ENCODE measurements around the gene ITPK1. TPM values are rescaled to one million over a fixed set of nuclear protein-coding genes. Genes with fewer than 3 reads are reported as not detected.

The ITPK1 gene
- polyA plus RNA-seq, 4 donors: 26.9 to 36.1 (median 34.2) TPM

DNA sequence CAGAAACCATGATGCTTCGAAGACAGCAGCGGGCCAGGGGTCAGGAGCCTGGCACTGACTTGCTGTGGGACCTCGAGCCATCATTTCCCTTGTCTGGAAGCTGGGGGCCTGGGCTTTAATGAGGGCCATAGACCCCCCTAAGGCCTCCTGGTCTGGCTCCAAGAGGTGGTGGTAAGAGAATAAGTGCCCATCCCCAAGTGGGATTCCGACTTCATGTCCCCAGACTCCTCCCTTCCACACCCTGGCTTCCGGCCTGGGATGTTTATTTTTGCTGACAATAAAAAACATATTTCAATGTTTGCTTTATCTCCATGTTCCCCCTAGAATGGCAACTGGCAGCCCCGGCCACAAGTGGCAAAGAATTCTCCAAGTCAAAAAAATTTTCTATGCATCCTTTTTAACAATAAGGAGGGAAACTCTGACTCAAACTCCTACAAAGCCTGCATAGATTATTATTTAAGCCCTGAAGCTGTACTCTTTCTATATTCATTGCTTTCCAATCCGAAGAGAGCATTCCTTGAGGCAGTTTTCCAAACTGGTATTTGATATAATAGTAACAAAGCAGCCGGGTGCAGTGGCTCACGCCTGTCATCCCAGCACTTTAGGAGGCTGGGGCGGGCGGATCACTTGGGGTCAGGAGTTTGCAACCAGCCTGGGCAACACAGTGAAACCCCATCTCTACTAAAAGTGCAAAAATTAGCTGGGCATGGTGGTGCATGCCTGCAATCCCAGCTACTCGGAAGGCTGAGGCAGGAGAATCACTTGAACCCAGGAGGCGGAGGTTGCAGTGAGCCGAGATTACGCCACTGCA, 84.0 kb downstream of the ITPK1 start:
- no peak for DNase-seq (ENCODE audit: low read depth in 4 of 4, low spot score in 2 of 4)

DNA sequence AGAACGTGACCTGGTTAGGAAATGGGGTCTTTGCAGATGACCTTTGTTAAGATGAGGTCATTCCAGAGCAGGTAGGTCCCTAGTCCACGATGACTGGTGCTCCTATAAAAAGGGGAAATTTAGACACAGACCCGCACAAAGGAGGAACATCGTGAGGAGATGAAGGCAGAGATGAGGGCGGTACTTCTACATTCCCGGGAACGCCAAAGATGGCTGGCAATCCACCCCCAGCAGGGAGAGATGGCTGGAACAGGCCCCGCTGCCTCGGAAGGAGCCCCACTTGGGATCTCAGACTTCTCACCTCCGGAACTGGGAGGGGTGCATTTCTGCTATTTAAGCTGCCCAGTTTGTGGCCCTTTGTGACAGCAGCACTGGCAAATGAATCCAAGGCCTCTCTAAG, 85.0 kb downstream of the ITPK1 start:
- no peak for DNase-seq (ENCODE audit: low read depth in 4 of 4, low spot score in 2 of 4)

DNA sequence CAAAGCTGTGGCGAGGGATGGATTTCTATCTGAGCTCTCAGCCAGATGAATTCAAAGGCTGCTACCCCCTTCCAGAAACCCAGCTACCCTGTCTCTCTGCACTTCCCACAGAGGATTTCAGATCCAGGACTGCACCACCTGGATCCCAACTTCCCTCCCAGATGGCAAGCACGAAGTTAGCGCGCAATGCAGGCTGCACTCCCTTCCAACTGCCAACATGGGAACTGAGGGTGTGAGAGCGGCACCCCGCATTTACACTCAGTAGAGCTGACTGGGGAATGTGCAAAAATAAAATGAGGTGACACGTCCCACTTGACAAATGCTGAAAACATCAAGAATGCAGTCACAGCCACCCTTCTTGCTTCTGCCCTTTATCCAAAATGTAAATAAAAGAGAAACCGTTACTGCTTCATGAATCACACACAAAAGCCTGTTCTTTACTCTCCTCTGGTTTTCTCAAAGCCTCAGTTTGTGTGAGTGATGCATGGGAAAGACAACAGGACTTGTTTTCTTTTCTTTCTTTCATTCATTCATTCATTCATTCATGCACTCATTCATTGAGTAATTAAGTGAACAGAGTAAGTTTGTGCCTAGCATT, 85.7 kb downstream of the ITPK1 start:
- no peak for DNase-seq (ENCODE audit: low read depth in 4 of 4, low spot score in 2 of 4)

DNA sequence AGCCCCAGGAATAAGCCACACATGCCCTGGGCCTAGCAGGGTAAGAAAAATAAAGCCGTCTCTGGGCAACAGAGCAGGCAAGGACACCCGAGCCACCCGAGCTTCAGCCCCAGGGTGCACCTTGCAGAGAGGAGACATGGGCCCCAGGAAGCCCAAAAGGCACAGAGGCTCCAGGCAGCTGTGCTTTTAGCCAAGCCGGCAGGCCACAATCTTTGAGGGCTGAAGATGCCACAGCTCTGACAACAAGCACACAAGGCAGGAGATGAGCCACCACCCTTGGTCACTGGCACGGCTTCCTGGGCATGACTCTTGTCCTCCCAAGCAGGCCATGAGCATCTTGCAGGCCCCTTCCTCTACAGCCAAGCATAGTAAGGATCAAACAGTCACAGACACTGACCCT, 86.3 kb downstream of the ITPK1 start:
- no peak for DNase-seq (ENCODE audit: low read depth in 4 of 4, low spot score in 2 of 4)

DNA sequence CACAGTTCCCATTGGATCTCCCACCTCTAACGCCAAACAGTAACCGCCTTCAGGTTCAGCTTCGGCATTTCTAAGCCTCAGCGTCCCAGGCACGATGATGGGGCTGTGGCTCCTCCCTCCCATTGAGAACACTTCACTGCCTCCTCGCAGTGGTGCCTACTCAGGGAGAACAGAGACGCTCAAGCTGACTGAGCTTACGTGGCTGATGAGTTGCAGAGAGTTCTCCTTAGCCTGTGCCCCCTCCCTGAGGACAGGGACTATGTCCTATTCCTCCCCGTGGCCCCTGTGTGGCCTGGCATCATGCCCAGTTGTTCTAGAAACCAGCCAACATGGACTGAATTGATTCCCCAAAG, 87.0 kb downstream of the ITPK1 start:
- DNase-seq (ENCODE audit: low read depth in 4 of 4, low spot score in 2 of 4): no peak

DNA sequence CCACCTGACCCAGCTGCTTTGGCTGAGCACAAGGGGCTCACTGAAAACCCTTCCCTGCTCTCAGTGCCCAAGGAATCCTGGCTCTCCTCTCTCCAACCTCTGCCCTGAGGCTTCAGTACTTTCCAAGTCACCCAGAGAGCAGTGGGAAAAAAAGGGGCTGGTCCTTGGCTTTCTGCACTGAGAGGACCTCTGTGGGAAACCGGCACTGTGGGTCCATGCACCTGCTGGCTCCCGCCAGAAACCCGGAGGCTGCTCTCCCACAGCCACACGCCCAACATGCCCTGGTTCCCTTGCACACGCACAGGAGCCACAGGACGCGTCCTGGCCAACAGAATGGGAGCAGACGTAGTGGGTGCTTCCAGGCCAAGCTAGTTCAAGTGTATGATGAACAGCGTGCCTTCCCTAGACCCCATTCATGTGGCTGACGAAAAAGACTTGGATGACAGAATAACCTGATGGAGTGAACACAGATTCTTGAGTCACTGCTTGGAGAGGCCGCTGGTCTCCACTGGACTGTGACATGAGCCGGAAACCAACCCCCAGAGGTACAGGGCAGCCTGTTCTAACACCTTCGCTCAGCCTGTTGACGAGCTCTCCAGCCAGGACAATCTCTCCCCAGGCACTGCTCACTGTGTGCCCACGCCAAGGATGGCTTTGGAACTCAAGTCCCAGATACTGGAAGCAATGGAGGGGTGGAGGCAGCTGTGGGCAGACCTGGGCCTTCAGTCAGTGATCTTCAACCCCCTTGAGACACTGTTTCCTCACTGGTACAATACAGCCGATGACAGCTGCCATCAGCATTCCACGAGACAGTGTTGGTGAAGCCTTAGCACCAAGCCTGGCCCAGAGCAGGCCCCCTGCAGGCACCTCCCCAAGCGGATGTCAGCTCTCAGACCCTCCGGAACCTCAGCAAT, 87.7 kb downstream of the ITPK1 start:
- no peak for DNase-seq (ENCODE audit: low read depth in 4 of 4, low spot score in 2 of 4)

DNA sequence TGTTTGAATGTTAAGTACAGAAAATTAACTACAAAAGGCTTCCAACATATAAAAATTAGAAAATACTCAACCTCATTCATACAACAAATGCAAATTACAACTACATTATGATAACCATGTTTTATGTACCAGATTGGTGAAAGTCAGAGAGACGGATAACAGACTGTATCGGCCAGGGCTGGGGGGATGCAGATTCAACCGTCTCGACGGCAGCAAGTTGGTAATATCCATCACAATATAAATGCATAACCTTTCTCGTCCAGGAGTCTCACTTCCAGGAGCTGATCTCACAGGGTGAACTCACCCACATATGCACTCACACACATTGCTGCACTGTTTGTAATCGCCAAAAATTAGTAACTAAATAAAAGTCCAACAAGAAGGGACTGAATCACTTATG, 89.4 kb downstream of the ITPK1 start:
- DNase-seq (ENCODE audit: low read depth in 4 of 4, low spot score in 2 of 4): no peak

DNA sequence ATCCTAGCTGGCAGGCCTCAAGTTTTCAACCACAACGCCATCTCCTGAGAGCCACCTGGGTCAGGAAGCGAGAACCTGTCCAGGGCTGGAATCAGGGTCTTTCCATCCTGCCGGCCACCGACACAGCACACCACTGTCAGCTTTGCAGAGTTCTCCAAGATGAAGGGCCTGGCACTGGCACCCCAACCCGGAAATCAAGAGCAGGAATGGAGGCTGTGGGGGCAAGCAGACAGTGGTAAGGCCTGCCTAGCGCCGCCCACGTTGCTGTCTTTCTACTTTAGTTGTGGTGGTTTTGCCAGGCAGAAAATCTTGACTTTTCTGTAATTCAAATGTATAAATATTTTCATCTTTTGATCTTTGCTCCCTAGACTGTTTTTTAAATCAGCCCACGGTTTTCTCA, 90.7 kb downstream of the ITPK1 start:
- DNase-seq (ENCODE audit: low read depth in 4 of 4, low spot score in 2 of 4): no peak

DNA sequence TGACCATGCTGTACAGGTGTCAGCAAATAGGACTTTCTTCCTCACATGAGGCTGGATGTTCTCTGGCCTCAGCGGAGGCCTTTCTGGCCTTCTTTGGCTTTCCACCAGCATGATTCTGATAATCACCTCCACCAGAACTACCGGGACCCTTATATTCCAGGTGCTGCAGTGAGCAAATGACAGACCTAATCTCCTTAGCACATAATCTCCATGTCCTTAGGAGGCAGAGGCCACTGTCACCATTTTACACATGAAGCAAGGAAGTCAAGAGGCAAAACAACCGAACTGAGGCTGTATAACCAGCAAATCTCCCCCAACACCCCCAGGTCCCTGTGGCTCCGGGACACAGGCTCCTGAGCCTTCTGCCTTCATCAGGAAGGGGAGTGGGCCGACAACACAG, 91.2 kb downstream of the ITPK1 start:
- DNase-seq (ENCODE audit: low read depth in 4 of 4, low spot score in 2 of 4): no peak

DNA sequence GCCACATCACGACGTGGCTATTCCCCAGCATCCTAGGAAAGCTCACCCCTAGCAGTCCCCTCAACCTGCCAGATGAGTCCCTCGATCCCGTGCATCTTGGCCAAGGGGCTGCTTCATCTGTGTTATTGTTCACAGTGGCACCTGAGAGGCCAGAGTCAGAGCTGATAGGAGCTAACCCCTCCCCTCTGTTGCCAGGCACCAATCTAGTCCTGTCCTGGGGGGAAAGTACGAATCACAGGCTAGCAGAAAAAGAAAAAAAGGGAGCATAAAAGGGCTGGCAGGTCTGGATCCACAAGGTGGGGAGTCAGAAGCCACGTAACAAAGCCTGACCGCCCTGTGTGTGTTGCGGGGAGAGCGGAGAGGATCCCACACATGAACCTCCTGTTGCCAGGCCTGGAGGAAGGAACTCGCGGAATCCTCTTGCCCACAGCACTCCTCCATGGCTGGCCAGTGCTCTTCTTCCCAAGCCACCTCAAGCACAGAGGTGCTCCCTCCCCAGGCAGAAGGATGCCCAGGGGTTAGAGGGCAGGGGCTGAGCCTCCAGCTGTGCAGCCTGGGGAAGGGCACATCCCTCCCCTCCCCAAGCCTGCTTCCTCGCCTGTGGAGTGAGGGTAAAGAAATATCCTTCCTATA, 91.8 kb downstream of the ITPK1 start:
- no peak for DNase-seq (ENCODE audit: low read depth in 4 of 4, low spot score in 2 of 4)

DNA sequence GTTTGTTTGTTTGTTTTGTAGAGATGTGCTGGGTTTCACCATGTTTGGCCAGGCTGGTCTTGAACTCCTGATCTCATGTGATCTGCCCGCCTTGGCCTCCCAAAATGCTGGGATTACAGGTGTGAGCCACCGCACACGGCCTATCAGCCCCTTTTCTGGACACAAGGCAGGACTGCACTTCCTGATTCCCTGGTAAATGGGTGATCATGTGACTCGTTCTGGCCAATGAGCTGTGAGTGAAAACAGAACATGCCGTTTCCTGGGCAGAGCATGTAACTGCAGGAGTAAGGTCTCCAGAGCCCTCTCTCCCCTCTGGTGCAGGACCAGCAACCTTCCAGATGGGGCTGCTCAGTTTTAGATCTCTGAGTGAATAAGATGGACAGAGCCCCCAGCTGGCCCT, 92.7 kb downstream of the ITPK1 start:
- DNase-seq (ENCODE audit: low read depth in 4 of 4, low spot score in 2 of 4): no peak

DNA sequence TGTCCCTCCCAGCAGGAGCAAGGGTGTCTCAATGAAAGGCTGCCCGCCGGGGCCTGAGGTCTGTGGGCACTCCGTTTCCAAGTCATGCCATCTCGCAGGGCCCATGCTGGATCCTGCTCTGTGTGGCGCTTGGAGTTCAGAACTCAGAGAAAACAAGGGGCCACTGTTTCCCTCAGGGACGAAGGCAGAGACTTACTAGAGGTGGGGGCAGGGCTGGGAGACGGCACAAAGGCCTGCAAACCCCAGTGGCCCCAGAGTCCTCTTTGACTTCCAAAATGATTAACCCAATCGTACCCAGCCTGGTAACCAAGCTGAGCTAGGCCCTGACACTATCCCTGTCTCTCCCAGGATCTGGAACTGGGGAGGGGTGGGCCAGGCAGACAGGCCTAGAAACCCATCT, 95.8 kb downstream of the ITPK1 start:
- no peak for DNase-seq (ENCODE audit: low read depth in 4 of 4, low spot score in 2 of 4)

DNA sequence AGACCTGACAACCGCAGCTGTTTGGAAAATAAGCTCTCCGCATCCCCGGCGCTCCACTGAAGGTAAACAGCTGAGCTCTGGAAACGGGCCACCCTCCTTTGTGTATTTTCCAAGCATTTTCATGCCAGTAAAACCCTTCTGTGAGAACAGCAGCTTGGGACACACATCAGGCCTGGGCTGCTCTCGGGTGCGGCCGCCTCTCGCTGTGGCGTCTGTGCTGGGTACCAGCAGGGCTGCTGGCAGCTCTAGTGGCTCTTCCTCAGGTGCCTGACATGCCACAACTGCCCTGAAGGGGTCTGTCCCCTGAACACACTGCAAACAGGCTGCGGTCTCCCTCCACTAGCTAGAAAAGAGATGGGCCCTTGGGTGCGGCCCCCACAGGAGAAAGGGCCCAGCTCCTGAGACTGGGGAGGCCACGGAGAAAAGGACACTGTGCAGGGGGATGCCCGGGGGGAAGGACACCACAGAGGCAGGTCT, 96.3 kb downstream of the ITPK1 start:
- no peak for DNase-seq (ENCODE audit: low read depth in 4 of 4, low spot score in 2 of 4)

DNA sequence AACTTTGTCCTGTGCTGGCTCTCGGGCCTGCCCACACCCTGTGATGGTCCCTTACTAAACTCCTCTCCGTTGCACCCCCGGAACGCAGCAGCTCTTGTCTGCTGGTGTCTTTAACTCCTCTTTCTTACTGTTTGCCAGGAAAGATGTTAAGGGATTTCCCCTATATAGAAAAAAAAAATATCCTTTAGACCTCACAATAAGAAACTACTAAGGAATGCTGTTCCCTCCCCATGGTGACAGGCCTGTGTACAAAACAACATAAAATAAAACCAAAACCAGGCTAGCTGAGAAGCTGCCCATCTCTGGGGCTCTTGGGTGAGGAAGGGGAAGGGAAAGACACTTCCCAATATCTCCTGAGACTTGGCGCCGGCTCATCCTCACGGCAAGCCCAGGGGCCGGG, 97.4 kb downstream of the ITPK1 start:
- no peak for DNase-seq (ENCODE audit: low read depth in 4 of 4, low spot score in 2 of 4)

DNA sequence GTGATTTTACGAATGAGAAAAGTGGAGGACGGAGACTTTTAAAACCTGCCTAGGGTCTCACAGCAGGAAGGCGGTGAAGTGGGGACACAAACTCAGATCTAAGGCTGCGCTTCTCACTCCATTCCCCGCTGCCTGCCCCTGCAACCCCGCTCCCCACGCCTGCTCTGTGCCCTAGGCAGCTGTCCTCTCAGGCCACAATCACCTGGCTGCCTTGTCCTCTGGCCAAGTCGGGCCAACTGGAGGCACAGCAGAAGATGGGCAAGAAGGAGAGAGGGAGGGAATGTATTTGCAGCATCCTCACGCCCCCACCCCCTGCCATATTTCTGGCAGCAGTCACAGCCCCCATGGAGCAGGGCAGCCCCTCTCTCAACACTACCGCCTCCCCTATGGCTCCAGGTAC, 97.8 kb downstream of the ITPK1 start:
- no peak for DNase-seq (ENCODE audit: low read depth in 4 of 4, low spot score in 2 of 4)

DNA sequence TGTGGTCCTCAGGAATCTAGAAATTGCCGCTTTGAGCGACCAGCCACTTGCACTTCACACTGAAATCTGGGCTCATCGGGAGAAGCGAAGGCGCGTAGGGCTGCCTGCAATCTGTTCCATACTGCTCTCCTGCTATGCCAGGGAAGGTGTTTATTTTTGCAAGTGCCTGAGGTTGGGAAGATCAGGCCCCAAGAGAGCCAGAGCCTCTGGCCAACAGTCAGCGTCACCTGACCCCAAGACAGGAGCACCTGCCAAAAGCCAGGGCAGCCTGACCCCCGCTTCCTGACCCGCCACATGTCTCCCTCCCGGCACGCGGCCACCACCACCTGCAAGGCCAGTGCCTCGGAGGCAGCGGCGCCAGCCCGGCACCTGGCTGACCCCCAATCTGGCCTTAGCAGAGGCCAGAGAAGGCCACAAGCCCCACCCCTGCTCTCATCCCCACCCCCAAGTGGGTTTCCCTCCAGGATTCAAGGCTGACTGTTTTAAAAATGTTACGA, 98.4 kb downstream of the ITPK1 start:
- DNase-seq (ENCODE audit: low read depth in 4 of 4, low spot score in 2 of 4): no peak

DNA sequence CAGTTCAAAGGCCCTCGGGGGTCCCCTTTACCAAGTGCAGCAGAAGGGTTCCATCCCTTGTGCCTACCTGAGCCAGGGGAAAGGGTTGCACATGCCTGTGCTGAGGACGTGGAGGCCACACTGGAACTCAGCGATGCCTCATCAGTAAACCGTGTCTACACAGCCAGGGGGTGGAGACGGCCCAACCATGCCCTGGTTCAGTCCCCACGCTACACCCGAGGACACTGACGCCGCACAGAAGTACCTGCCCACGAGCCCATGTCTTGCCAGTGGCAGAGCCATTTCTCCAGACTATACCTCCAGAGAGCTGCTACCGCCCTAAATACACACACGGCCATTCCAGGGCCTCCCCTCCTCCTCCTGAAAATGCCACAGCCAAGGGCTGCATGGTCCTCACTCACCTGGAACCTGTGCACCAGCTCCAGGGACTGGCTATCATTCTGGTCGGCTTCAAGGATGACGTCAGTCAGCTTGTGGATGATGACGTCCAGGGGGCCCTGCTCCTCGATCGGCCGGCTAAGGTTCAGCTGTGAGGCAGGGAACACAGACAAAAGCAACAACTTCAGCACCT, 99.4 kb downstream of the ITPK1 start:
- DNase-seq (ENCODE audit: low read depth in 4 of 4, low spot score in 2 of 4): no peak

DNA sequence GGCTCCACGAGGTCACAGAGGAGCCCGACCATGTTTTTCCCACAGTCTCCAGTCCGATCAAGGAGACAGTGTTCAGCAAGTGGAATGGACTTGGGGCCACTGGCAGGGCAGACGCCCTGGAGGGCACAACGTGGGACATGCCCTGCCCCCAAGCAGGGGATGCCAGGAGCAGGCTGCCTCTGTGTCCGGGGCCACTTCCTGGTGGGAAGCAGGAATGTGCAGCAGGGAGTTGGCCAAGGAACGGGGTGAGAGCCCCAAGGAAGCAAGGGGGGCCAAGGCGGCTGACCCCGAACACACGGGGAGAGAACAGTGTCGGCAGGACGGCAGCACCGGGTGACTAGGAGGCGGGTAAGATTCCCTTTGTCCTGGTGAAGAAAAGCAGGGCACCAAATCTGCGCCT, 100.2 kb downstream of the ITPK1 start:
- no peak for DNase-seq (ENCODE audit: low read depth in 4 of 4, low spot score in 2 of 4)

DNA sequence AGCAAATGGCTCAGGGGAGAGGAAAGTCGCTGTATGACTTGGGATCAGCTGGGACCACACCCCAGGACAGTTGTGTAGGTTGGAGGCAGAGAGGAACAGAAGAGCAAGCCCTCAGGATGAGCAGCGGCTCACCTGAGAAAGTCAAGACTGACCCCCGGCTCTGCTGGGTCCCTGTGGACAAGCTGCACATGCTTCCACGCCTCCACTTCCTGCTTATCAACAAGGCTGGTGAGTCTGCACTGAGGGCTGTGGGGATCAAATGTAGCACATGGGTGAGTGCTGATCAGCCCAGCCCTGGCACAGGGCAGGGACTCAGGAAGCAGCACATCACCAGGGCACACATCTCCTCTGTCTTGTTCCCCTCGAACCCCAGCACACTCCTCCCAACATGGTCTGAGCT, 100.7 kb downstream of the ITPK1 start:
- no peak for DNase-seq (ENCODE audit: low read depth in 4 of 4, low spot score in 2 of 4)

Data from left renal cortex interstitium (tissue), 4 donors.